Endothelial cell of umbilical vein (primary cell): ENCODE results near the gene AMELX. TPM values are rescaled to one million over a fixed set of nuclear protein-coding genes. Genes with fewer than 3 reads are reported as not detected.

Experiments used
- BruUV-seq: library from RNA; stranded (reverse); fragments of 400-500 nt; replicated peaks from 2 replicates; lab custom pipeline; 2021; lab: Mats Ljungman, UMichigan
- CTCF ChIA-PET: fragments of 300-600, 350-600 bp; sonication (Branson Sonifier 250); formaldehyde crosslinking; loops from one replicate; lab custom pipeline; 2021; ENCODE audit warnings: antibody characterized with exemption, inconsistent platforms; lab: Charles Lee
- POLR2A ChIA-PET: fragments of 300-600, 350-600 bp; sonication (Branson Sonifier 250); formaldehyde crosslinking; loops from one replicate; lab custom pipeline; 2021; ENCODE audit warnings: antibody characterized with exemption, inconsistent platforms; lab: Charles Lee
- DNase-seq: peaks from one replicate; pipeline ENCODE4 v3.0.0-alpha.2; 2011; ENCODE audit warnings: low read depth, low spot score
- FAIRE-seq: peaks from 2 replicates; lab custom pipeline; 2011; peaks lifted over from hg19 to GRCh38; lab: Jason Lieb, UNC
- H2AFZ ChIP-seq: 2 replicates; pipeline ENCODE4 v1.6.0; 2012; ENCODE audit warnings: low read depth, low read length, control low read depth, inconsistent platforms
- H3K27ac ChIP-seq: 2 replicates; pipeline ENCODE4 v1.5.1; 2011; ENCODE audit warnings: low read depth, mild to moderate bottlenecking, control low read depth, low read length, moderate library complexity; ENCODE audit not compliant: insufficient read depth
- H3K27me3 ChIP-seq, 2 experiments: 2 replicates each; pipeline versions ENCODE4 v1.6.0 to v1.6.1; 2011; ENCODE audit warnings: low read length in 2 of 2, mixed read lengths in 1 of 2; ENCODE audit not compliant: control insufficient read depth in 2 of 2, insufficient read depth in 2 of 2
- H3K36me3 ChIP-seq, 2 experiments: 2 replicates in 1 of 2; 3 replicates in 1 of 2; pipeline ENCODE4 v1.5.1; 2011; ENCODE audit warnings: low read length in 2 of 2, mild to moderate bottlenecking in 1 of 2, moderate library complexity in 1 of 2; ENCODE audit not compliant: control insufficient read depth in 2 of 2, insufficient read depth in 2 of 2; ENCODE audit errors: extremely low read depth in 1 of 2
- H3K4me1 ChIP-seq: 3 replicates; pipeline ENCODE4 v1.5.1; 2011; ENCODE audit warnings: mild to moderate bottlenecking, low read length; ENCODE audit not compliant: control insufficient read depth, insufficient read depth; ENCODE audit errors: extremely low read depth
- H3K4me2 ChIP-seq: 2 replicates; pipeline ENCODE4 v1.6.1; 2011; ENCODE audit warnings: low read length, control low read depth, mixed read lengths; ENCODE audit not compliant: insufficient read depth
- H3K4me3 ChIP-seq, 3 experiments: fragments of 200-600 bp in 1 of 3; sonication (generic), shearing (Covaris generic) in 1 of 3; replicated peaks in 1 of 3; 2 replicates each; pipeline ENCODE4 v1.5.1; 2011 to 2016; ENCODE audit warnings: control low read depth in 3 of 3, low read length in 3 of 3, mild to moderate bottlenecking in 2 of 3, inconsistent platforms in 1 of 3, low read depth in 1 of 3, moderate library complexity in 1 of 3; ENCODE audit not compliant: insufficient read depth in 1 of 3
- H3K79me2 ChIP-seq: 2 replicates; pipeline ENCODE4 v1.6.0; 2012; ENCODE audit warnings: low read length, inconsistent platforms; ENCODE audit not compliant: control insufficient read depth, insufficient read depth
- H3K9ac ChIP-seq: replicated peaks from 2 replicates; pipeline ENCODE3; 2011; ENCODE audit warnings: low read length, control low read depth; ENCODE audit not compliant: insufficient read depth; ENCODE audit errors: extremely low read depth
- H3K9me1 ChIP-seq: replicated peaks from 3 replicates; pipeline ENCODE4 v1.6.0; 2011; ENCODE audit warnings: mild to moderate bottlenecking, low read length; ENCODE audit not compliant: control insufficient read depth, insufficient read depth; ENCODE audit errors: extremely low read depth
- H3K9me3 ChIP-seq: replicated peaks from 2 replicates; pipeline ENCODE4 v1.5.1; 2012; ENCODE audit warnings: low read length, inconsistent platforms; ENCODE audit not compliant: control insufficient read depth, insufficient read depth
- H4K20me1 ChIP-seq: replicated peaks from 2 replicates; pipeline ENCODE3; 2011; ENCODE audit warnings: mild to moderate bottlenecking, low read length; ENCODE audit not compliant: control insufficient read depth, insufficient read depth; ENCODE audit errors: extremely low read depth
- EZH2 ChIP-seq: IDR thresholded peaks from 2 replicates; pipeline ENCODE4 v1.6.1; 2012; ENCODE audit warnings: borderline replicate concordance, low read depth, mild to moderate bottlenecking, moderate library complexity, low read length, inconsistent platforms; ENCODE audit not compliant: severe bottlenecking
- FOS ChIP-seq: IDR thresholded peaks from 2 replicates; pipeline ENCODE4 v1.6.1; 2011; ENCODE audit warnings: mild to moderate bottlenecking, low read length, moderate library complexity, borderline replicate concordance; ENCODE audit not compliant: insufficient read depth
- GATA2 ChIP-seq: IDR thresholded peaks from 2 replicates; pipeline ENCODE4 v1.7.0; 2011; ENCODE audit warnings: low read depth, mild to moderate bottlenecking, moderate library complexity, mixed read lengths, low read length; ENCODE audit not compliant: insufficient read length, insufficient read depth
- JUN ChIP-seq: IDR thresholded peaks from 2 replicates; pipeline ENCODE4 v1.6.1; 2011; ENCODE audit warnings: borderline replicate concordance, low read depth; ENCODE audit not compliant: insufficient read length, insufficient read depth
- MAX ChIP-seq: IDR thresholded peaks from 2 replicates; pipeline ENCODE4 v1.6.1; 2011; ENCODE audit not compliant: insufficient read depth, insufficient read length
- MYC ChIP-seq: IDR thresholded peaks from one replicate; pipeline ENCODE4 v1.6.1; 2011; ENCODE audit warnings: mild to moderate bottlenecking, low read depth, low read length
- POLR2A ChIP-seq: IDR thresholded peaks from 2 replicates; pipeline ENCODE4 v1.6.1; 2012; ENCODE audit warnings: low read depth, mild to moderate bottlenecking, control low read depth, low read length
- POLR2AphosphoS5 ChIP-seq: IDR thresholded peaks from 2 replicates; pipeline ENCODE4 v1.6.1; 2012; ENCODE audit warnings: low read depth, mild to moderate bottlenecking, control low read depth, low read length, moderate library complexity; ENCODE audit not compliant: insufficient read depth
- dilution Hi-C: fragments of 300-500 bp; cut with MboI; formaldehyde crosslinking; loops from one replicate; pipeline ENCODE4 v1.15.0; 2019; ENCODE audit warnings: low sequenced_read_pairs; ENCODE audit not compliant: extremely low pct_ligation_motif_present
- intact Hi-C: fragments of 100-400 bp; cut with micrococcal nuclease; formaldehyde crosslinking; loops from one replicate; pipeline ENCODE4 v1.10.0; 2022
- polyA plus RNA-seq, 4 experiments: library from polyadenylated mRNA; depleted of rRNA in 3 of 4; stranded (reverse) in 3 of 4; unstranded in 1 of 4; fragments of >200 nt; gene quantifications; 2 replicates each; pipeline versions ENCODE4 v1.2.1 to v1.2.3, GENCODE V29; 2011 to 2012; ENCODE audit warnings: missing spikeins in 1 of 4
- total RNA-seq: library from RNA; stranded (reverse); gene quantifications from 2 replicates; pipeline ENCODE4 v1.2.3, GENCODE V29; 2021
- TF ChIP-seq, protein P1 (sequence below), 2 donors: IDR thresholded peaks; 1 replicate in 1 of 2; 2 replicates in 1 of 2; pipeline ENCODE4 v1.5.1; 2011; ENCODE audit warnings: low read length in 2 of 2, mild to moderate bottlenecking in 2 of 2, moderate library complexity in 2 of 2, control low read depth in 1 of 2, inconsistent platforms in 1 of 2, low read depth in 1 of 2; ENCODE audit not compliant: insufficient read depth in 1 of 2; ENCODE audit errors: extremely low read depth in 1 of 2

AMELX gene
- total and polyA plus RNA-seq, 2 donors (not counting 3 experiments of a cell fraction or from before 2014, with no cell fraction given): not detected

GRCh38 chrX:11269006-11269405 lies 24.2 kb upstream of the AMELX start:
- TF ChIP-seq POLR2AphosphoS5 (no peak), MAX (no peak), FOS (no peak), POLR2A (no peak), GATA2 (no peak), EZH2 (no peak), MYC (no peak), JUN (no peak)
- TF ChIP-seq, protein P1, sequence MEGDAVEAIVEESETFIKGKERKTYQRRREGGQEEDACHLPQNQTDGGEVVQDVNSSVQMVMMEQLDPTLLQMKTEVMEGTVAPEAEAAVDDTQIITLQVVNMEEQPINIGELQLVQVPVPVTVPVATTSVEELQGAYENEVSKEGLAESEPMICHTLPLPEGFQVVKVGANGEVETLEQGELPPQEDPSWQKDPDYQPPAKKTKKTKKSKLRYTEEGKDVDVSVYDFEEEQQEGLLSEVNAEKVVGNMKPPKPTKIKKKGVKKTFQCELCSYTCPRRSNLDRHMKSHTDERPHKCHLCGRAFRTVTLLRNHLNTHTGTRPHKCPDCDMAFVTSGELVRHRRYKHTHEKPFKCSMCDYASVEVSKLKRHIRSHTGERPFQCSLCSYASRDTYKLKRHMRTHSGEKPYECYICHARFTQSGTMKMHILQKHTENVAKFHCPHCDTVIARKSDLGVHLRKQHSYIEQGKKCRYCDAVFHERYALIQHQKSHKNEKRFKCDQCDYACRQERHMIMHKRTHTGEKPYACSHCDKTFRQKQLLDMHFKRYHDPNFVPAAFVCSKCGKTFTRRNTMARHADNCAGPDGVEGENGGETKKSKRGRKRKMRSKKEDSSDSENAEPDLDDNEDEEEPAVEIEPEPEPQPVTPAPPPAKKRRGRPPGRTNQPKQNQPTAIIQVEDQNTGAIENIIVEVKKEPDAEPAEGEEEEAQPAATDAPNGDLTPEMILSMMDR (IDR thresholded peaks at IDR 0.05; ENCODE audit: extremely low read depth in 1 of 2, insufficient read depth in 1 of 2, low read depth in 1 of 2, low read length in 2 of 2): no peak
- ChIA-PET CTCF (no interaction called here), POLR2A (no interaction called here)
- Histone ChIP-seq H4K20me1 (no peaks in the 10 kb centered on the region), H3K27ac (no peak overlapping the region), H3K4me1 (no peaks in the 10 kb centered on the region), H3K4me3 (no peak overlapping the region), H3K9me3 (no peaks in the 10 kb centered on the region), H3K79me2 (no peaks in the 10 kb centered on the region), H3K9me1 (no peaks in the 10 kb centered on the region), H3K4me2 (no peak overlapping the region), H3K9ac (no peak overlapping the region), H3K36me3 (no peaks in the 10 kb centered on the region), H3K27me3 (no peaks in the 10 kb centered on the region), H2AFZ (no peak overlapping the region)
- dilution Hi-C loops (no loop called here), intact Hi-C loops (no loop called here)
- FAIRE-seq (no peak), DNase-seq (no peak)
- BruUV-seq: no TSS peak
